ENCODE data around the gene EFNB2.

Gene EFNB2

DNA sequence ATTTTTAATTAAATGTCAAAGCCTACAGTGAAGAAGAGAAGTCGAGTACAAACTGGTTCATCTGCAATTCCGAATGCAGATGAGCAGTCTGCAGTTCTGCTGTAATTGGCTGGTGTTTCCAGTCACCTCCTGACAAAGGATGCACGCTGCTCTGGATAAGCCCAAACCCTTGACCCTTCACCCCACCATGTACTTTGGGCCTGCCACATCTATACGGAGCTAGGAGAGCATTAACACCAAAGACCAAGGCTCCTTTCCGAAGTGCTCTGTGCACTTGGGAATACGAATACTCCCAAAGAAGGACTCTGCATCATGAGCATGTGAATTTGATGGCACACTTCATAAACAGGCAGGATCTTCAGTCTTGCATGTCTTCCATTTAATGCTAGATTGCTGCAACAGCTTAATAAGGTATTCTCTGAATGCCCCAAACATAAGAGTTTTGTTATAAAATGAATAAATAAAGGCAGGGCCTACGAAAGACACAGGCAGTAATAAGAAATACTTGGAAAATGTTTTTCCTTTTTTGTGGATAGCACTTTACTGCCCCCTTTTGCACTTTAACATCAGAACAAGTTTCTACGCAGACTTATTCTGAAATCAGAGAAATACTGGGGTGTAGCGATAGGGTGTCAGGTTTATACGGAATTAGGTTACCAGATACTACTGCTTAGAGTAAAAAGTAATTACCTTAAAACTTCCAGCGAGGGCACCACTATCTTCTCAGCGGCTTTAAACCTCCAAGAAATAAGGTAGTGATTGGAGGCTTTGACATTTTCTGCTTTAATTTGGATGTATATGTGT is 15.0 kb downstream of the EFNB2 start:
- peak; percentile 68 for DNase-seq (ENCODE audit: low read depth)
- H3K4me3 ChIP-seq (replicated peaks; ENCODE audit: low read depth, low read length), result no peak overlapping the region
- TF ChIP-seq, protein P1, sequence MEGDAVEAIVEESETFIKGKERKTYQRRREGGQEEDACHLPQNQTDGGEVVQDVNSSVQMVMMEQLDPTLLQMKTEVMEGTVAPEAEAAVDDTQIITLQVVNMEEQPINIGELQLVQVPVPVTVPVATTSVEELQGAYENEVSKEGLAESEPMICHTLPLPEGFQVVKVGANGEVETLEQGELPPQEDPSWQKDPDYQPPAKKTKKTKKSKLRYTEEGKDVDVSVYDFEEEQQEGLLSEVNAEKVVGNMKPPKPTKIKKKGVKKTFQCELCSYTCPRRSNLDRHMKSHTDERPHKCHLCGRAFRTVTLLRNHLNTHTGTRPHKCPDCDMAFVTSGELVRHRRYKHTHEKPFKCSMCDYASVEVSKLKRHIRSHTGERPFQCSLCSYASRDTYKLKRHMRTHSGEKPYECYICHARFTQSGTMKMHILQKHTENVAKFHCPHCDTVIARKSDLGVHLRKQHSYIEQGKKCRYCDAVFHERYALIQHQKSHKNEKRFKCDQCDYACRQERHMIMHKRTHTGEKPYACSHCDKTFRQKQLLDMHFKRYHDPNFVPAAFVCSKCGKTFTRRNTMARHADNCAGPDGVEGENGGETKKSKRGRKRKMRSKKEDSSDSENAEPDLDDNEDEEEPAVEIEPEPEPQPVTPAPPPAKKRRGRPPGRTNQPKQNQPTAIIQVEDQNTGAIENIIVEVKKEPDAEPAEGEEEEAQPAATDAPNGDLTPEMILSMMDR (IDR thresholded peaks at IDR 0.05; ENCODE audit: low read length, missing control alignments), result peak; percentile 57

DNA sequence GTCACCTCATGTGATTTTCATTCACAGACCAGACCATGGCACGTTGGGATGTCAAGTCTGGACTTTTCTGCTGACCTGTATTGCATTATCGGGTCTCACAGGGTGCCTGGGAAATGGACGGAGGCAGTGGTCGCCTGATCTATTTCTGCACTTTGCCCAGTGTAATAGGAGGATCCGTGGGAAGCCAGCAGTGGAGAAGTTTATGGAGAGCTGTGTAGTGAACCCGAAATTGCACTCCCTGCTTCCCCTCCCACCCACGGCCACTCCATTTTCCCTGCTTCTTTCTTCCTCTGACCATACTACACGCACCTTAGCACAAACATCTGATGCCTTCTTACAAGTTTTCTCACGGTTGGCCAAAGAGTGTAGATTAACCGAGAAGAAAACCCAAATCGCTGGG is 16.9 kb downstream of the EFNB2 start:
- TF ChIP-seq, protein P1 (IDR thresholded peaks at IDR 0.05; ENCODE audit: low read length, missing control alignments), result no peak
- H3K4me3 ChIP-seq (replicated peaks; ENCODE audit: low read depth, low read length), result no peak overlapping the region
- no peak for DNase-seq (ENCODE audit: low read depth)

DNA sequence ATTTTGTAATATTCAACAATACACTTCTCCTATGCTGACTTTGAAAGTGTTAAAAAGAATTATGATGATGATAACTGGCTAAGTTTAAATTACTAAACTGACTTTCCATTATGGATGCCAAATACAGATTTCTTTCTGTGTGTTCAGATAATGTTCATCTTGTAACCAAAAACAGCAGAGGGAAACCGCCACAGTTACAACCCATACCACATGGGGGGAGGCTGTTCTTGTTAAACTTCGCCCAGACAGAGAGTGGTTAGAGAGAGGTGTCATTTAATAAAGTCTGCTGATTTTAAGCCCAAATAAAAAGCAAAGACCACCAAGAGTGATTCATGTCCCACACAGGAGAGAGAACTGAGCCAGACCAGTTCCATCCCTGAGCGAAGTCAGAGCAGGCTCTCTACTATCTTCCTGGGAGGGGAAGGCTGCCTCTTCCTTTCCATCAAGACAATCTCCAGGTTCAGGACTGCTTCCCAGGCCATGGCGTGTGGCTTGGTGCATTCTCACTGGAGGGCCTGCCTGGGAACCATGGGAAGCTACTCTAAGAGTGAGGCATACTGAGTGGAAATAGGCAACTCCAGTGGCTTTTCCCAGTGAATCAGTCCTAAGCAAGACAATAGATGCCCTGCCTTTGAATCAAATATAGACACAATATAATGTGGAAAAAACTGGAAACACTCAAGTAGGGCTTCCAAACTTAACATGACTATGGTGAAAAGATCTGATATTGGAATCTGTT is 18.2 kb downstream of the EFNB2 start:
- TF ChIP-seq, protein P1 (IDR thresholded peaks at IDR 0.05; ENCODE audit: low read length, missing control alignments), result no peak
- no peak overlapping the region for H3K4me3 ChIP-seq (replicated peaks; ENCODE audit: low read depth, low read length)
- no peak for DNase-seq (ENCODE audit: low read depth)

DNA sequence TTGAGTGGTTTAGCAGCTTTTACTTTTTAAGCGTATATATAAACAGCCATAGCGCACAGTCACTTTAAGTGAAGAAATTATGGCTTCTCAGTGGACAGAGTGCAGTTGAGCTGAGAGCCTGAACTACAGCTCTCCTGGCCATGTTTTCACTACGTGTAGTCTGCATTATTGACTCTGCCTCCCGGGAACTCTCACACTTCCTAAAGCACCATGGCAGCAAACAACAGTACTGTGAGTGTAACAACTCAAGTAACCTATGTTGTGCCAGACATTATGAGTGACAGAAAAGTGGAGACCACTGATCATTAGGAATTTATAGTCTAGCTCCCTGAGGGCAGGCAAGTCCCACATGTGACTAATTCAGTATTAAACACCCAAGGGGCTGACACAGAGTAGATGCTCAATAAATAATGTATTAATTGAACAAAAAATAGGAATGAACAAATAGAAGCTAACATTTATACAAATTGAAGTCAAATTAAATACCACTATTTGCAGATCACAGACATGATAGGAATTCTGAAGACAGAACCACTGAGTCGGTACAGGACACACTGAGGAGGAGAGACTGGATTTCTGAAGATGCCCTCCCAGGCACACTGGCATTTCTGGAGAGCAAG is 19.7 kb downstream of the EFNB2 start:
- TF ChIP-seq, protein P1 (IDR thresholded peaks at IDR 0.05; ENCODE audit: low read length, missing control alignments), result no peak
- no peak overlapping the region for H3K4me3 ChIP-seq (replicated peaks; ENCODE audit: low read depth, low read length)
- DNase-seq (ENCODE audit: low read depth), result no peak

DNA sequence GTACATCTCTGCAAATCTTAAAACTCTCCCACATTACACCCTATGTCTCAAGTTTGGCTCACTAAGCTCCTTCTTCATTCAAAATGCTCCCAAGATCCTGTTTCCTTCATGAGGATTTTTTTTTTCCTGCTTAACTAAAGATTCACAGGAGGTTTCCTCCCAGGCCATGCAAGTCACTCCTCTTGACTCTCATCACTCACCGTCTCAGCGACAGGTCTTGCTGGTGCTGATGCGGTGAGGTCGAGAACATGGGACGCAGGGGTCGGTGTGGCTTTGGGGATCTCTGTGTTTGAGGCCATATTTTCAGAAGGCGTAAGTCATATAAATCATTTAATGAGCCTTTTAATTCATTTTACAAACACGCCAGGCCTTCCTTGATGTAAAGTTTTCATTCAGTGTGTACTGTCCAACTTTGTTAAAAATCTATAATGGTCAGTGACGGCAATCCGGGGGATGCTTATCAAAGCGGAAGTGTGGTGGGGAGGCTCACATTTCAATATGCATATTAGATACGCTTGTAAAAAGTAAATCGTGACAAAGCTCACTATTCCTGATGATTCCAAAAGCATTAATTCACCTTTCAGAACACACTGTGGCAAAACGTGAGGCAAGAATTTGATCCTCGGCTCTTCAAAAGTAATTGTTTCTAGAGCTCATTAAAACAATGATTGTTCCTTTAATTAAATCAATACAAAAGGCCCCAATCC is 20.4 kb downstream of the EFNB2 start:
- DNase-seq (ENCODE audit: low read depth), result no peak
- H3K4me3 ChIP-seq (replicated peaks; ENCODE audit: low read depth, low read length), result no peak overlapping the region
- TF ChIP-seq, protein P1 (IDR thresholded peaks at IDR 0.05; ENCODE audit: low read length, missing control alignments), result no peak

DNA sequence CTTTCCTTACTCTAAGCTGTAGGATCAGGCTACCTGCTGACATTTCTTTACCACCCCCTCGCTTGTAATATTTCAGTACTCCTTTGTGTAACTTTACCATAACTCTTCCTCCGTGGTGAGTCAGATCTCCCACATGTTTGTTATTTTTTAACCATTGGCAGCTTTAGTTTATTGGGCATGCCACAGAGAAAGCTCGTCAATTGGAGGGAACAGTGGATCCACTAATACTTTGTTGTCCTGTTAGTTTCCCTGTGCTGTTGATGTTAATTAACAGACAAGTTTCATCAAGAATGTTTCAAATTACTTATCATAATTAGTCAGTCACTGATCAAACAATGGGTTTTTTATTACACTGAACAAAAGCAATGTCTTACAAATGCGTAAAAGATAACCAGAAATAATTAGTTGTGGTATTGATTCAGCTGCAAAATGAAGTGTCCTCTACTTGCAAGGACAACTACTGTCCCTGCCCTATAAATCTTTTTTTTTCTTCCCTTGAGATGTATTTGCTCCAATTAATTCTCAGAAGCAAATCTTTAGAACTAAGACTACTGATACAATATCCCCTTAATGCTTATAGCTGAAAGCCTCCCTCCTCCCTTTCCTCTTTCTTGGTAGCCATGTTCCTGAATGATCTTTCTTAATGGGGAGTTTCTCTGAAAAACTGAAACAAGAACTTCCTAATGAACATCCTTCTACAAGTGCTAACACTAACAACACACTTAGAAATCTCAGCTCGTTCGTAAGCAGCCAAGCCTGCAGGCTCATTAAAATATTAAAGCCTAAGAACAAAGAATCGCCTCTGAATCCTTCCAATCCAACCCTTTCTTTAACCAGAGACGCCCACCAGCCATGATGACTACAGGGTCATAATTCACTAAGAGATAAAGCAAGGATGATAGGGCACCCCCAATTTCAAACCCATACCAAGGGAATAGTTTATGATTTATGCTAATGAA is 22.2 kb downstream of the EFNB2 start:
- H3K4me3 ChIP-seq (replicated peaks; ENCODE audit: low read depth, low read length), result no peak overlapping the region
- peak; percentile 28 for DNase-seq (ENCODE audit: low read depth)
- TF ChIP-seq, protein P1 (IDR thresholded peaks at IDR 0.05; ENCODE audit: low read length, missing control alignments), result no peak

Data from fibroblast of pulmonary artery (primary cell).